ENCODE measurements around the gene SUSD1.

DNA sequence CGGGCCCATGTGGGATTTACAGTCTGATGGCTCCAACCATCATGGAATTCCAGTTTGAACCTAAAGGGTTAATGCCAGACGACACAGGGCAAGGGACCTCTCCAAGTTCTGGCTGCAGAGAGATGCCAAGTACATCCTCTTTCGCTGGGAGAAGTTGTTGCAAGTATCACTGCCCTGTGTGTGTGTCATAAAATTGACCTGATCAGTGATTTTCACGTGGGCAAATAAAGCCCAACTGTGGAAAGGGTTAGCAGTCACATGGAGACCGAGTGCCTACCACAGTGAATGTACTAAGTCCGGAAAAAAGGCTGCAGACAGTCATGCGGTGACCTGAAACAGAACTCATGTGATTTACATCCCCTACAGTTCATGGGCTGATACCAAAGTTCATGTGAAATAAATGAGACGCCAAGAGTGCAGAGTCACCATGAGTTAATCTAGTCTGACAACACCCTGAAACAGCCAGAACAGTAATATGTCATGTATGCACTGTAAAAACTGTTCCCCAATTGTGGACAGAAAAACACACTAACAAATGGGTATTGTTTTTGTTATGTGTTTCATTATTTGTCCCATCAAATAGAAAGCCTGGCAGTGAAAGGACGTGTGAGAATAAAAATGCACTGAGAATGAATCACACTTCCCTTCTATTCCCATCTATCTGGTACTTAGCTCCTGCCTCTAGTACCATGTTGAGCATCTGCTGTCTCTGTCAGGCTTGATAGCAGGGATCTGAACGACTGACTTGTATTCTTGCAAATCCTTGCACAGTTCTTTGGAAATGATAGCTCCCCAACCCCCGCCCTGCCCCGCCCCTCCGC, 115.7 kb downstream of the SUSD1 start:
- TF ChIP-seq POLR2A (IDR thresholded peaks at IDR 0.05) = no peak
- TF ChIP-seq, protein P1, sequence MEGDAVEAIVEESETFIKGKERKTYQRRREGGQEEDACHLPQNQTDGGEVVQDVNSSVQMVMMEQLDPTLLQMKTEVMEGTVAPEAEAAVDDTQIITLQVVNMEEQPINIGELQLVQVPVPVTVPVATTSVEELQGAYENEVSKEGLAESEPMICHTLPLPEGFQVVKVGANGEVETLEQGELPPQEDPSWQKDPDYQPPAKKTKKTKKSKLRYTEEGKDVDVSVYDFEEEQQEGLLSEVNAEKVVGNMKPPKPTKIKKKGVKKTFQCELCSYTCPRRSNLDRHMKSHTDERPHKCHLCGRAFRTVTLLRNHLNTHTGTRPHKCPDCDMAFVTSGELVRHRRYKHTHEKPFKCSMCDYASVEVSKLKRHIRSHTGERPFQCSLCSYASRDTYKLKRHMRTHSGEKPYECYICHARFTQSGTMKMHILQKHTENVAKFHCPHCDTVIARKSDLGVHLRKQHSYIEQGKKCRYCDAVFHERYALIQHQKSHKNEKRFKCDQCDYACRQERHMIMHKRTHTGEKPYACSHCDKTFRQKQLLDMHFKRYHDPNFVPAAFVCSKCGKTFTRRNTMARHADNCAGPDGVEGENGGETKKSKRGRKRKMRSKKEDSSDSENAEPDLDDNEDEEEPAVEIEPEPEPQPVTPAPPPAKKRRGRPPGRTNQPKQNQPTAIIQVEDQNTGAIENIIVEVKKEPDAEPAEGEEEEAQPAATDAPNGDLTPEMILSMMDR (IDR thresholded peaks at IDR 0.05 in 8 of 11, conservative IDR thresholded peaks at IDR 0.05 in 3 of 11) = no peak

Data from spleen (tissue), 7 donors.